H1 (cell line): Measurements from ENCODE around the gene YOD1. TPM values are rescaled to one million over a fixed set of nuclear protein-coding genes. Genes with fewer than 3 reads are reported as not detected.

ENCODE experiments used
- BRCA1 ChIP-seq: IDR thresholded peaks from 2 replicates; pipeline ENCODE4 v1.6.1; 2012; ENCODE audit warnings: low read depth, low read length, improper control_type of control experiment
- MAFK ChIP-seq: IDR thresholded peaks from 2 replicates; pipeline ENCODE4 v1.6.1; 2012; ENCODE audit warnings: low read depth, mild to moderate bottlenecking, improper control_type of control experiment, low read length
- NANOG ChIP-seq: IDR thresholded peaks from 2 replicates; pipeline ENCODE4 v1.6.1; 2011; ENCODE audit warnings: low read length, low read depth, mild to moderate bottlenecking, inconsistent platforms; ENCODE audit not compliant: insufficient read depth, poor library complexity, severe bottlenecking
- POU5F1 ChIP-seq: IDR thresholded peaks from 2 replicates; pipeline ENCODE4 v1.6.1; 2011; ENCODE audit warnings: low read depth, mild to moderate bottlenecking, low read length, moderate library complexity
- SAP30 ChIP-seq: fragments of 300-600 bp; sonication (generic); IDR thresholded peaks from 2 replicates; pipeline ENCODE4 v1.7.1; 2012; ENCODE audit warnings: low read length, moderate library complexity, mild to moderate bottlenecking, inconsistent platforms; ENCODE audit not compliant: insufficient read depth, insufficient replicate concordance
- SIX5 ChIP-seq: IDR thresholded peaks from 2 replicates; pipeline ENCODE4 v1.6.1; 2011; ENCODE audit warnings: mild to moderate bottlenecking, low read depth, low read length
- polyA plus RNA-seq, 7 experiments: library from polyadenylated mRNA; depleted of rRNA in 3 of 7; stranded (reverse) in 5 of 7; unstranded in 2 of 7; fragments of >200 nt in 5 of 7; fragments of 200-250 nt in 2 of 7; gene quantifications; 1 replicate in 5 of 7; 2 replicates in 1 of 7; 4 replicates in 1 of 7; pipeline versions ENCODE4 v1.2.1 to v1.2.3, GENCODE V29; 2011 to 2013; ENCODE audit warnings: missing spikeins in 2 of 7, mixed read lengths in 2 of 7
- total RNA-seq: library from RNA; stranded (reverse); fragmentation: NEBNext Ultra II Directional; extraction: Animal tissue kit (Norgen Biotek cat#: 25700); gene quantifications from 2 replicates; pipeline ENCODE4 v1.2.1, GENCODE V29; 2021
- TF ChIP-seq, protein P1 (sequence below): fragments of 300-600 bp; sonication (generic); IDR thresholded peaks from 2 replicates; pipeline ENCODE4 v1.7.1; 2012; ENCODE audit warnings: low read length, moderate library complexity, mild to moderate bottlenecking, inconsistent platforms; ENCODE audit not compliant: insufficient replicate concordance

Gene YOD1
- total and polyA plus RNA-seq, 2 of the 8 experiments (the other 6 are each of a cell fraction or from before 2014, with no cell fraction given): 1.9 to 11.8 TPM

DNA sequence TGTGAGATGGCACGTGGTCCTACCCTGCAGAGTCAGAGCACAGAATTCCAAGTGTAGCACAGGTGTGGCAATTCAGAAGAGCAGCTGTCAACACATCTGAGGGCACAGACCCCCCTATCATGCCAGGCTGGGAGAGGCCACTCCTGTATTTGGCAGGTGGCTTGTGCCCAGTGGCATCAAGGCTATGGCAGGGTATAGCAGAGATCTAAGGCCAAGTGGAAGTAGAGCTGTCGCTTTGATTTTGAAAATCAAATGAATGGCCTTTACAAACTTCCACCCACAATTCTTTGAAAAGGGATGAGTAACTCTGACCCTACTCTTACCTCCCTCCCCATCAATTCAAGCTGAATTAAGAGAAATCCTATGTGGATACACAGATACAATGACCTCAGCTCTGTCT lies 31.8 kb downstream of the YOD1 start (continued):
- TF ChIP-seq, protein P1, sequence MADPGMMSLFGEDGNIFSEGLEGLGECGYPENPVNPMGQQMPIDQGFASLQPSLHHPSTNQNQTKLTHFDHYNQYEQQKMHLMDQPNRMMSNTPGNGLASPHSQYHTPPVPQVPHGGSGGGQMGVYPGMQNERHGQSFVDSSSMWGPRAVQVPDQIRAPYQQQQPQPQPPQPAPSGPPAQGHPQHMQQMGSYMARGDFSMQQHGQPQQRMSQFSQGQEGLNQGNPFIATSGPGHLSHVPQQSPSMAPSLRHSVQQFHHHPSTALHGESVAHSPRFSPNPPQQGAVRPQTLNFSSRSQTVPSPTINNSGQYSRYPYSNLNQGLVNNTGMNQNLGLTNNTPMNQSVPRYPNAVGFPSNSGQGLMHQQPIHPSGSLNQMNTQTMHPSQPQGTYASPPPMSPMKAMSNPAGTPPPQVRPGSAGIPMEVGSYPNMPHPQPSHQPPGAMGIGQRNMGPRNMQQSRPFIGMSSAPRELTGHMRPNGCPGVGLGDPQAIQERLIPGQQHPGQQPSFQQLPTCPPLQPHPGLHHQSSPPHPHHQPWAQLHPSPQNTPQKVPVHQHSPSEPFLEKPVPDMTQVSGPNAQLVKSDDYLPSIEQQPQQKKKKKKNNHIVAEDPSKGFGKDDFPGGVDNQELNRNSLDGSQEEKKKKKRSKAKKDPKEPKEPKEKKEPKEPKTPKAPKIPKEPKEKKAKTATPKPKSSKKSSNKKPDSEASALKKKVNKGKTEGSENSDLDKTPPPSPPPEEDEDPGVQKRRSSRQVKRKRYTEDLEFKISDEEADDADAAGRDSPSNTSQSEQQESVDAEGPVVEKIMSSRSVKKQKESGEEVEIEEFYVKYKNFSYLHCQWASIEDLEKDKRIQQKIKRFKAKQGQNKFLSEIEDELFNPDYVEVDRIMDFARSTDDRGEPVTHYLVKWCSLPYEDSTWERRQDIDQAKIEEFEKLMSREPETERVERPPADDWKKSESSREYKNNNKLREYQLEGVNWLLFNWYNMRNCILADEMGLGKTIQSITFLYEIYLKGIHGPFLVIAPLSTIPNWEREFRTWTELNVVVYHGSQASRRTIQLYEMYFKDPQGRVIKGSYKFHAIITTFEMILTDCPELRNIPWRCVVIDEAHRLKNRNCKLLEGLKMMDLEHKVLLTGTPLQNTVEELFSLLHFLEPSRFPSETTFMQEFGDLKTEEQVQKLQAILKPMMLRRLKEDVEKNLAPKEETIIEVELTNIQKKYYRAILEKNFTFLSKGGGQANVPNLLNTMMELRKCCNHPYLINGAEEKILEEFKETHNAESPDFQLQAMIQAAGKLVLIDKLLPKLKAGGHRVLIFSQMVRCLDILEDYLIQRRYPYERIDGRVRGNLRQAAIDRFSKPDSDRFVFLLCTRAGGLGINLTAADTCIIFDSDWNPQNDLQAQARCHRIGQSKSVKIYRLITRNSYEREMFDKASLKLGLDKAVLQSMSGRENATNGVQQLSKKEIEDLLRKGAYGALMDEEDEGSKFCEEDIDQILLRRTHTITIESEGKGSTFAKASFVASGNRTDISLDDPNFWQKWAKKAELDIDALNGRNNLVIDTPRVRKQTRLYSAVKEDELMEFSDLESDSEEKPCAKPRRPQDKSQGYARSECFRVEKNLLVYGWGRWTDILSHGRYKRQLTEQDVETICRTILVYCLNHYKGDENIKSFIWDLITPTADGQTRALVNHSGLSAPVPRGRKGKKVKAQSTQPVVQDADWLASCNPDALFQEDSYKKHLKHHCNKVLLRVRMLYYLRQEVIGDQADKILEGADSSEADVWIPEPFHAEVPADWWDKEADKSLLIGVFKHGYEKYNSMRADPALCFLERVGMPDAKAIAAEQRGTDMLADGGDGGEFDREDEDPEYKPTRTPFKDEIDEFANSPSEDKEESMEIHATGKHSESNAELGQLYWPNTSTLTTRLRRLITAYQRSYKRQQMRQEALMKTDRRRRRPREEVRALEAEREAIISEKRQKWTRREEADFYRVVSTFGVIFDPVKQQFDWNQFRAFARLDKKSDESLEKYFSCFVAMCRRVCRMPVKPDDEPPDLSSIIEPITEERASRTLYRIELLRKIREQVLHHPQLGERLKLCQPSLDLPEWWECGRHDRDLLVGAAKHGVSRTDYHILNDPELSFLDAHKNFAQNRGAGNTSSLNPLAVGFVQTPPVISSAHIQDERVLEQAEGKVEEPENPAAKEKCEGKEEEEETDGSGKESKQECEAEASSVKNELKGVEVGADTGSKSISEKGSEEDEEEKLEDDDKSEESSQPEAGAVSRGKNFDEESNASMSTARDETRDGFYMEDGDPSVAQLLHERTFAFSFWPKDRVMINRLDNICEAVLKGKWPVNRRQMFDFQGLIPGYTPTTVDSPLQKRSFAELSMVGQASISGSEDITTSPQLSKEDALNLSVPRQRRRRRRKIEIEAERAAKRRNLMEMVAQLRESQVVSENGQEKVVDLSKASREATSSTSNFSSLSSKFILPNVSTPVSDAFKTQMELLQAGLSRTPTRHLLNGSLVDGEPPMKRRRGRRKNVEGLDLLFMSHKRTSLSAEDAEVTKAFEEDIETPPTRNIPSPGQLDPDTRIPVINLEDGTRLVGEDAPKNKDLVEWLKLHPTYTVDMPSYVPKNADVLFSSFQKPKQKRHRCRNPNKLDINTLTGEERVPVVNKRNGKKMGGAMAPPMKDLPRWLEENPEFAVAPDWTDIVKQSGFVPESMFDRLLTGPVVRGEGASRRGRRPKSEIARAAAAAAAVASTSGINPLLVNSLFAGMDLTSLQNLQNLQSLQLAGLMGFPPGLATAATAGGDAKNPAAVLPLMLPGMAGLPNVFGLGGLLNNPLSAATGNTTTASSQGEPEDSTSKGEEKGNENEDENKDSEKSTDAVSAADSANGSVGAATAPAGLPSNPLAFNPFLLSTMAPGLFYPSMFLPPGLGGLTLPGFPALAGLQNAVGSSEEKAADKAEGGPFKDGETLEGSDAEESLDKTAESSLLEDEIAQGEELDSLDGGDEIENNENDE: no peak
- TF ChIP-seq MAFK (no peak), SAP30 (no peak), NANOG (no peak), POU5F1 (no peak), BRCA1 (no peak), SIX5 (no peak)
